ENCODE measurements around the gene NUTM1.
"Not testable (repeated sequence)": the region's sequence is repeated elsewhere in the genome, so short reads cannot be mapped to it uniquely, and the experiment has no call there.

NUTM1 gene

GRCh38 chr15:34348735-34349300 is 5.7 kb downstream of the NUTM1 start:
- no peak for TF ChIP-seq CTCF (IDR thresholded peaks at IDR 0.05; ENCODE audit: extremely low read depth, missing control alignments)
- DNase-seq (ENCODE audit: low spot score): no peak

- DNase-seq (ENCODE audit: low spot score): no peak
- no peak for TF ChIP-seq CTCF (IDR thresholded peaks at IDR 0.05; ENCODE audit: extremely low read depth, missing control alignments)
Measured at GRCh38 chr15:34349769-34350168, 6.7 kb downstream of the NUTM1 start.

GRCh38 chr15:34352996-34353395 is 9.9 kb downstream of the NUTM1 start:
- DNase-seq (ENCODE audit: low spot score): not testable (repeated sequence)

GRCh38 chr15:34353627-34354026 is 10.5 kb downstream of the NUTM1 start:
- no peak for TF ChIP-seq CTCF (IDR thresholded peaks at IDR 0.05; ENCODE audit: extremely low read depth, missing control alignments)
- DNase-seq (ENCODE audit: low spot score): no peak

- DNase-seq (ENCODE audit: low spot score): no peak
Measured at GRCh38 chr15:34354286-34354685, 11.2 kb downstream of the NUTM1 start.

GRCh38 chr15:34355241-34355640 is 12.1 kb downstream of the NUTM1 start:
- TF ChIP-seq CTCF (IDR thresholded peaks at IDR 0.05; ENCODE audit: extremely low read depth, missing control alignments): no peak
- no peak for DNase-seq (ENCODE audit: low spot score)

More at GRCh38 chr15:34354286-34354685, 11.2 kb downstream of the NUTM1 start:
- no peak for TF ChIP-seq CTCF (IDR thresholded peaks at IDR 0.05; ENCODE audit: extremely low read depth, missing control alignments)

DNA sequence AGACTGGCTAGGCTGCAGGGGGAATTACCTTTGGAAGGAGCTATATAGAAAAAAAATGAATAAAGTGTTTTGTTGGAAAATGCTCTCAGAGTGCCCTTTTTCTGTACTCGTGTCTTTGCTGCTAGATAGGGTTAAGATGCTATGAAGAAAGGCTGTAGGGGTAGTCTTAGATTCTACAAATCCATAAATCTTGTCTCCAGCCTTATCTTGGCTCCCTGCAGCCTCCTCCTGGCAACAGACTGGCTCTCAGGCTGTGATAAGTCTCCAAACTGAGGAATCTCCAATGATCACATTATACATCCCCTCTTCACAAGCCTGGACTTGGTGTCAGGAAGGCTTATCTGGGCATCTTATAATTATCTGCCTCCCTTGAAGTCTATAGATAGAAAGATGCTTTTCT is 14.5 kb downstream of the NUTM1 start:
- no peak for DNase-seq (ENCODE audit: low spot score)
- TF ChIP-seq CTCF (IDR thresholded peaks at IDR 0.05; ENCODE audit: extremely low read depth, missing control alignments): no peak

DNA sequence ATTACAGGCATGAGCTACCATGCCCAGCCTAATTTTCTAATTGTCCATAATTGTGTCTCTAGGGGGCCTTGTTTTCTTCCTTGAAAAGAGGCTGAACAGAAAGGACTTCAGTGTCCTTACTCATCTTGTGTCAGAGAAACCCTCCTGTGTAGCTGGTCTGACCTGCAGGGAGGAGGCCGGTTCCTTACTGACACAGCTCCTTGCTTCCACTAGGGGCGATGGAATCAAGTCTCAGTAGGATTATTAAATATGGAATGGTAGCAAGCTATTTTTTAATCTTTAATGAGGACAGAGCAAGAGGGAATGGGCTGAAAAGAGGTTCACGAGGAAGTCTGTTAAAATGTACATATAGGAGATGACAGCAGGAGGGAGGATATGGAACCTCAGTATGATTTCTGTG is 15.3 kb downstream of the NUTM1 start:
- no peak for DNase-seq (ENCODE audit: low spot score)
- no peak for TF ChIP-seq CTCF (IDR thresholded peaks at IDR 0.05; ENCODE audit: extremely low read depth, missing control alignments)
